ENCODE measurements around the gene DNAL4. TPM values are rescaled to one million over a fixed set of nuclear protein-coding genes. Genes with fewer than 3 reads are reported as not detected.
A peak's percentile ranks its signal among the peaks of the same experiment; 100 is the strongest.

The DNAL4 gene
- polyA plus RNA-seq, 3 donors, result 8.9 to 9.3 (median 9.0) TPM

DNA sequence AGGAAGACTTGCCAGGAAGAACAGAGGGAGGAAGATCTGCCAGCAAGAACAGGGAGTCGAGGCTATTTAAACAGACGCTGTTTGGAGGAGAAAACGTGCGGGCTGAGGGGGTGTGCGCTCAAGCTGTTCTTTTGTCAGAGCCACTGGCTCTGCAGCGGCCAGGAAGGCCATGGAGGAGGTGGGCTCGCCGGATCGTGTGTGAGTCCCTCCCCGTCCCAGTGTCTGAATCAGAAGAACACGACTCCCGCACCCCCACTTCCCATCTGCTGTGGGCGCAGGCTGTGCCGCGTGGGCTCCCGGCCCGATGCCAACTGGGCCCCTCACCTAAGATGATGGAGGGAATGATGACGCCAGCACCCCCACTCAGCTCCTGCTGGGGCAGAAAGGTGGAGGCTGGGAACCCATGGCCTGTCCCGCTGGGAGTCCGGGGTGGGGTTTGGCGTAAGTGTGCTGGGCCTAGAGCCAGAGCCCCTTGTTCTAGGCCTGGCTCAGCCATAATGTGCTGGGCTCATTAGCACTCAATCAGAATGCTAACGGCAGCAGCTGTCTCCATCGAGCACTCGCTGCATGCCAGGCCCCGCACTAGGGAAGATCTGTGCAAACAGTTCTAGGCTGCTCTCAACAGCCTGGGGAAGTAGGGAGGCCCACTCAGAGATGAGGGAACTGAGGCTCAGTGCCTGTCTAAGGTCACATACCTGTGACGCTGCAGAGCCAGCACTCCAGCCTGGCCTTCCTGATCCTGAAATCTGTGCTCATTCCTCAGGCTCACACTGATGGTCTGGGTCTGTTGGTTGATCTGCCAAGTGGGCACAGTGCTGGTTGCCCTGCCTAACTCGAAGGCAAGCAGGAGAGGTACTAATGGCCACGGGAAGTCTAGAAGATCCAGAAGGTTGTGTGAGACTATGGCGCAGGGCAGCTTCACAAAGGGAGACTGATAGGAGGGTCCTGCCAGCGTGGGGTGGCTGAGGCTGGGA lies 38.3 kb upstream of the DNAL4 start:
- Histone ChIP-seq H3K4me2 (replicated peaks; ENCODE audit: extremely low read depth, low read length, poor library complexity, severe bottlenecking) (no peak overlapping the region), H3K79me2 (ENCODE audit: insufficient read depth, low read length) (no peaks in the 10 kb centered on the region), H3K27me3 (ENCODE audit: control insufficient read depth in 2 of 2, insufficient read depth in 2 of 2, low read length in 2 of 2) (no peaks in the 10 kb centered on the region), H4K20me1 (ENCODE audit: insufficient read depth, low read length) (no peaks in the 10 kb centered on the region), H2AFZ (ENCODE audit: insufficient read depth, low read depth, low read length, poor library complexity, severe bottlenecking) (no peak overlapping the region), H3K4me3 (replicated peaks in 1 of 3; ENCODE audit: low read depth in 2 of 3, low read length in 3 of 3) (no peak overlapping the region), H3K4me1 (ENCODE audit: control insufficient read depth in 1 of 2, insufficient read depth in 2 of 2, low read length in 2 of 2) (peaks cover 0 to 10% of the 10 kb centered on the region in 2 donors), H3K9me3 (replicated peaks in 1 of 2; ENCODE audit: control insufficient read depth in 1 of 2, insufficient read depth in 1 of 2, low read length in 2 of 2) (peaks cover 0 to 5% of the 10 kb centered on the region in 2 donors), H3K36me3 (replicated peaks in 1 of 2; ENCODE audit: control insufficient read depth in 1 of 2, insufficient read depth in 2 of 2, low read length in 2 of 2) (no peaks in the 10 kb centered on the region), H3K27ac (ENCODE audit: low read depth in 1 of 2, low read length in 2 of 2) (no peak overlapping the region), H3K9ac (ENCODE audit: insufficient read depth, low read length, poor library complexity, severe bottlenecking) (no peak overlapping the region)
- peaks cover 3 to 16% (median 3%) of the 10 kb centered on the region in 3 donors for H3K27me3 Mint-ChIP-seq (ENCODE audit: low read depth in 3 of 3)
- 97% methylated on average over 24 of the region's 30 CpGs for WGBS (ENCODE audit: insufficient coverage)
- no peak overlapping the region for H3K4me3 Mint-ChIP-seq
- TF ChIP-seq, protein P1, sequence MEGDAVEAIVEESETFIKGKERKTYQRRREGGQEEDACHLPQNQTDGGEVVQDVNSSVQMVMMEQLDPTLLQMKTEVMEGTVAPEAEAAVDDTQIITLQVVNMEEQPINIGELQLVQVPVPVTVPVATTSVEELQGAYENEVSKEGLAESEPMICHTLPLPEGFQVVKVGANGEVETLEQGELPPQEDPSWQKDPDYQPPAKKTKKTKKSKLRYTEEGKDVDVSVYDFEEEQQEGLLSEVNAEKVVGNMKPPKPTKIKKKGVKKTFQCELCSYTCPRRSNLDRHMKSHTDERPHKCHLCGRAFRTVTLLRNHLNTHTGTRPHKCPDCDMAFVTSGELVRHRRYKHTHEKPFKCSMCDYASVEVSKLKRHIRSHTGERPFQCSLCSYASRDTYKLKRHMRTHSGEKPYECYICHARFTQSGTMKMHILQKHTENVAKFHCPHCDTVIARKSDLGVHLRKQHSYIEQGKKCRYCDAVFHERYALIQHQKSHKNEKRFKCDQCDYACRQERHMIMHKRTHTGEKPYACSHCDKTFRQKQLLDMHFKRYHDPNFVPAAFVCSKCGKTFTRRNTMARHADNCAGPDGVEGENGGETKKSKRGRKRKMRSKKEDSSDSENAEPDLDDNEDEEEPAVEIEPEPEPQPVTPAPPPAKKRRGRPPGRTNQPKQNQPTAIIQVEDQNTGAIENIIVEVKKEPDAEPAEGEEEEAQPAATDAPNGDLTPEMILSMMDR (IDR thresholded peaks at IDR 0.05), result no peak
- H3K4me1 Mint-ChIP-seq, result peaks cover 5% of the 10 kb centered on the region
- no peaks in the 10 kb centered on the region for H3K36me3 Mint-ChIP-seq
- intact Hi-C loops (cut with micrococcal nuclease), result no loop called here
- no peak for DNase-seq
- peak overlapping the region in 2 of 7 donors; percentile 22 to 40 for H3K27ac Mint-ChIP-seq
- peaks cover 0 to 2% (median 0%) of the 10 kb centered on the region in 7 donors for H3K9me3 Mint-ChIP-seq

DNA sequence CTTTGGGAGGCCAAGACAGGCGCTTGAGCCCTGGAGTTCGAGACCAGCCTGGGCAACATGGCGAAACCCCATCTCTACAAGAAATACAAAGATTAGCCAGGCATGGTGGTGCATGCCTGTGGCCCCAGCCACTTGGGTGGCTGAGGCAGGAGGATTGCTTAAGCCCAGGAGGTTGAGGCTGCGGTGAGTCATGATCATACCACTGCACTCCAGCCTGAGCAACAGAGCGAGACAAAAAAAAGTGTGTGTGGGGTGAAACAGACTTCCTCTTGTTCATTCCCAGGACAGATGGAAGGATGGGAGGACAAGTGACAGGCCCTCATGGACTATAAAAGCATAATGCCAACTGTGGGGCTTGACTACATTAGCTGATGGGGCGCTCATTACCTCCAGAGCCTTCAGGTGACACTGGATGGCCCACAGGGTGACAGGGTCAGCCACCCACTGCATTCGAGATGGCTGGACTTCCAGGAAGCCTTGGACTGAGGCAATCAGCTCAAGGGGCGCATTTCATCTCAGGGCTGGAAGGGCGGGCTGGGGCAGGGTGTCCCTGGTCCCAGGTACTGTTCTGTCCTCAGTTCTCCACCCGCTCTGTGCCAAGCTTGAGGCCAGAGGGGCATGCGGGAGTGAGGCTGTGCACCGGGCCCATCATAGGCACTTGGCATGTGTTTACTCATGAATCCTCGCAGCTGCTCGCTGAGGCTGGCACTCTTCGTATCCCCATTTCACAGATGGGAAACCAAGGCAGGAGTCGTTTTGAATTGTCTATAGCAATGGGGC lies 37.4 kb upstream of the DNAL4 start:
- Mint-ChIP-seq H3K4me3 (no peak overlapping the region), H3K27me3 (ENCODE audit: low read depth in 3 of 3) (peaks cover 3 to 14% (median 3%) of the 10 kb centered on the region in 3 donors), H3K9me3 (peaks cover 0 to 2% (median 0%) of the 10 kb centered on the region in 7 donors), H3K4me1 (peaks cover 5% of the 10 kb centered on the region), H3K36me3 (no peaks in the 10 kb centered on the region), H3K27ac (peak overlapping the region in 2 of 7 donors; percentile 40 to 68)
- Histone ChIP-seq H3K27me3 (ENCODE audit: control insufficient read depth in 2 of 2, insufficient read depth in 2 of 2, low read length in 2 of 2) (no peaks in the 10 kb centered on the region), H3K9me3 (replicated peaks in 1 of 2; ENCODE audit: control insufficient read depth in 1 of 2, insufficient read depth in 1 of 2, low read length in 2 of 2) (peaks cover 0 to 5% of the 10 kb centered on the region in 2 donors), H4K20me1 (ENCODE audit: insufficient read depth, low read length) (no peaks in the 10 kb centered on the region), H3K4me3 (replicated peaks in 1 of 3; ENCODE audit: low read depth in 2 of 3, low read length in 3 of 3) (no peak overlapping the region), H3K4me2 (replicated peaks; ENCODE audit: extremely low read depth, low read length, poor library complexity, severe bottlenecking) (no peak overlapping the region), H3K27ac (ENCODE audit: low read depth in 1 of 2, low read length in 2 of 2) (no peak overlapping the region), H3K9ac (ENCODE audit: insufficient read depth, low read length, poor library complexity, severe bottlenecking) (no peak overlapping the region), H2AFZ (ENCODE audit: insufficient read depth, low read depth, low read length, poor library complexity, severe bottlenecking) (no peak overlapping the region), H3K4me1 (ENCODE audit: control insufficient read depth in 1 of 2, insufficient read depth in 2 of 2, low read length in 2 of 2) (peaks cover 0 to 10% of the 10 kb centered on the region in 2 donors), H3K79me2 (ENCODE audit: insufficient read depth, low read length) (no peaks in the 10 kb centered on the region), H3K36me3 (replicated peaks in 1 of 2; ENCODE audit: control insufficient read depth in 1 of 2, insufficient read depth in 2 of 2, low read length in 2 of 2) (no peaks in the 10 kb centered on the region)
- peak; percentile 23 to 65 (median 23) for DNase-seq
- TF ChIP-seq, protein P1 (IDR thresholded peaks at IDR 0.05), result no peak
- intact Hi-C loops (cut with micrococcal nuclease), result no loop called here
- WGBS (ENCODE audit: insufficient coverage), result 84% methylated on average over 13 of the region's 16 CpGs
